GM21786 (cell line): Measurements from ENCODE around the gene HPGD.
"Not testable (repeated sequence)": the region's sequence is repeated elsewhere in the genome, so short reads cannot be mapped to it uniquely, and the experiment has no call there.

Source experiments
- ATAC-seq: cut with Tn5 transposase; IDR thresholded peaks from one replicate; pipeline ENCODE4 v1.9.1; 2021; ENCODE audit not compliant: unreplicated experiment

The HPGD gene

DNA sequence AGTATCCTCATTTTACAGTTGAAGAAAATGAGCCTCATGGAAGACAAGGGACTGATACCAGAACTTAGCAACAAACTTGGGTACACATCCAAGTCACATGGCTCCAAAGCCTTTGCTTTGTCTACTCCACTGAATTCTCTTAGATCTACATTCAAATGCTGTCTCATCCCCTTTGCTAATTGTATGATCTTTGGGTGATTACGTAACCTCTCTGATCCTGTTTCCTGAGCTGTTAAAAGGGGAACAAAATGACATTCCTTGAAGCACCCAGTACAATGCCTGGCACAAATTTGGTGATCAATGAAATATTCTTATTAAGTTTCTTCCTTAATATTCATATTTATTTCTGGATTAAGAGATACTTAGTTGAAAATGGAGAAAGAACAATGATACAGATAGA is 5.9 kb upstream of the HPGD start:
- no peak for ATAC-seq

DNA sequence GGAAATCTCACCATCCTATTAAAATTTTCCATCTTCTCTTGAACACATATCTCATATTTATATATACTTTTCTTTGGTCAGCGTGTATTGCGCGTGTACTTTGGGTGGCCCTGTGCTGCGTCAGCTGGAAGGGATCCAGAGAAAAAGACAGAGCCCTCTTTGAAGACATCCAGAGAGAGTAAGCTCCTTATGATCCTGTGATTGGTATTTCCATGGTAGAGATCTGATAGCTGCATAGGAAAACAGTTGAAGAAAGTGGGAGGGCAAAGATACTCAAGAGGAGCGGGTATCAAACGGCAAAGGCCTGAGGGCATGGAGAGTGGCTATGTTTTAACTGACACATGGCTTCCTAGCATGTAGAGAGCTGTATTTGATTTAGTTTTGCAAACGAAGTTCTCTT is 4.4 kb upstream of the HPGD start:
- no peak for ATAC-seq

DNA sequence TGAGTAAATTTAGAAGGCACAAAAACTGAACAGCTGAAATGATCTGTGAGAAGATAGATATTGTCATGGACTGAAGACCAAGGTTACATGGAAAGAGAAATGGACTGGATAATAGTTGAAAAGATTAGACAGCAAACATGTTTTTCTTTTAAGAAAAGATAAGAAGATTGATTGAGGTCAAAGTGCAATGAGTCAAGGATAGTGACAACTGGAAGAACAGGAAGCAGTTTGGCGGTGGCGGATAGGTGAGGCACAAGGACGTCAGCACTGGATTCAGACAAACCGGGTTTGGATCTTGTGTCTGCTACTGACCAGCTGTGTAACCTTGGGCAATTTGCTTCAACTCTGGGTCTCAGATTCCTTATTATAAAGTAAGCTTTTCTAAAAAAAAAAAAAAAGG is 2.0 kb upstream of the HPGD start:
- ATAC-seq = no peak

DNA sequence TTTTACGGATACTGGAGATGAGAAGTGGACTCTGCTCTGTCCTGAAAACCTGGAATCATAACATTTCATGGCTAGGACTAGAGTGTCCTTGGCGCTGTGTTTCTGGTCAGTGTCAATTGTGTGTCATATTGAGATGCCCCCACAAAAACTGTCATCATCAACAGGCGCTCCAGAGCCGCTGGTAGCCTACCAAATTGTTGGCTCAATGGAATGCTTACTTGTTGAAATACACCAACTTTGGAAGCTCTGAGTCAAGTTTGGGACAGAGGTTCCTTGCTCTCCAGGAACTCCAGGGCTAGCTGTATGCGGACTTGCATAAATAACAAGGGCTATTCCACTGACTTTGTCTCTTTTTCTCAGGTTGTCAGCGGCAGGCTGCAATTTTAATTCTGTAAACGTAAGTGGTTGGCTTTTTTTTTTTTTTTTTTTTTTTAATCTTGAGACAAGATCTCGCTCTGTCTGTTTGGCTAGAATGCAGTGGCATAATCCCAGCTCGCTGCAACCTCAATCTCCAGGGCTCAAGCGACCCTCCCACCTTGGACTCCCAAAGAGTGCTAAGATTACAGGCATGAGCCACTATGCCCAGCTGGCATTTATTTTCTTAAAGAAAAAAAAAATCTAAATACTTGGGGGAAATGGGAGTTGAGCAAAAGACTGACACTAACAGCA is 871 bp upstream of the HPGD start:
- no peak for ATAC-seq

DNA sequence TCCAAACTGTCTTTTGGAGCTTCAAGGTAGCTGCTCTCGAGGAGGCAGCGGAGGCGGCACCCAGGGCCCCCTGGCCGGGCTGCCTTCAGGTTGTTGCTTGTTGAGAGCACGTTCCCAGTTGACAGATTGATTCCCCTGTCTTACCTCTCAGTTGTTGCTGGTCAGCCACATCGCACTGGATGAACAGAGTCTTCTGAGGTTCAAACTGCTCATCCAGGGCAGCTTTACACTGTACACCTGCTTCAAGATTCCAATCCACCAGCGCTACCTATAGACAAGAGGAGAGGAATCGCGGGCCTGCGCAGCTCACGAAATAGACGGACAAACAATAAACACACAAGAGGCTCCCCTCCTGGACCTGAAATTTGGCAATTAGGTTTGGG is 497 bp downstream of the HPGD start:
- peak; percentile 17 for ATAC-seq

DNA sequence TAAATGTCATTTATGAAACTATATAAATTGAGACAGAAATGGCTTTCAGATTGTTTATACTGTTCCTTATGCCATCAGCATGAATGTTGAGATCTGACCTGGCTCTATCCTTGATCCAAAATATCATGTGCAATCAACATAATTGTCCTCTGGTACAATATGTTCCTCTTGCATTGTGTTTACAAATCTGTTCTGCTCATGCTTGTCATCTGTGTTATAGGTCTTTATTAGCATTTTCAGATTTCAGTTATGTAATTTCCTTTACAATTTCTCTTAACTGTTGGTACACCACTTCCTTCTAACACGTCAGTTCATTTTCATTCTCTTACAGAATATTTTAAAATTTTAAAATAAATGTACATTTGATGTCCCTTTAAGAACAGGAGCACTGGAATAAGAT is 1.6 kb downstream of the HPGD start:
- no peak for ATAC-seq

DNA sequence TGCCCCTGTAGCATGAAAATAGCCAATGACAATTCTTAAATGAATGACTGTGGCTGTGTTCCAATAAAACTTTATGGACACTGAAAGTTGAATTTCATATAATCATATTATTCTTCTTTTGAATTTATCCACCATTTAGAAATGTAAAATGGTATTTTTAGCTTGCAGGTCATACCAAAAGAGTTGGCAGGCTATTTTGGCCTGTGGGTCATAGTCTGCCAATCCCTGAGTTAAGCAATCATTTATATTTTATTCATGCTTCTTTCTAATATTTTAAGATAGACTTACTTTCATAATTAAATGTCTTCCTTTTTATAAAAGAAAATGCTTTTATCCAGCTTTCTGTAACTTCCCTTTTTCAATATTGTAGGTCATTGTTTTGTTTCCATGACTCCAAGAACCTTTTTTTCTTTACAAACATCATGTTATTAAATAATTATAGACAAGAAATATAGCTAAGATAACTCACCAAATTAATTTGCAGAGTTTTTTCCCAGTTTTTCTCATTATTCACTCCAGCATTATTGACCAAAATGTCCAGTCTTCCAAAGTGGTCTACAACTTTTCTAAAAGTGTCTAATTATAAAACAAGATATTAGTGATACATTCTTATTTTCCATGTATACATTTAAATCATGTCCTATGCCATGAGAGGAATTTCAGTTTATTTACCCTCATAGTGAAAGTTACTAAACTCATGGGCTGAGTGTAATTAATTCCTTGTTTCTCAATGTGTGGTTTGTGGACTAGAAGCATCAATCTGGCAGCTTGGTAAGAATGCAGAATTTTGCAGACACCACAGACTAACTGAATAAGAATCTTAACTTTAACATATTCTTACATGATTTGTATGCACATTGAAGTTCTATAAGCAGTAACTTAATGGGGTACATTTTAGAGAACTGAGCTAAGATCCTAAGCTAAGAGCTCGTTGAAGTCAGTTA is 4.5 kb downstream of the HPGD start:
- ATAC-seq = no peak

DNA sequence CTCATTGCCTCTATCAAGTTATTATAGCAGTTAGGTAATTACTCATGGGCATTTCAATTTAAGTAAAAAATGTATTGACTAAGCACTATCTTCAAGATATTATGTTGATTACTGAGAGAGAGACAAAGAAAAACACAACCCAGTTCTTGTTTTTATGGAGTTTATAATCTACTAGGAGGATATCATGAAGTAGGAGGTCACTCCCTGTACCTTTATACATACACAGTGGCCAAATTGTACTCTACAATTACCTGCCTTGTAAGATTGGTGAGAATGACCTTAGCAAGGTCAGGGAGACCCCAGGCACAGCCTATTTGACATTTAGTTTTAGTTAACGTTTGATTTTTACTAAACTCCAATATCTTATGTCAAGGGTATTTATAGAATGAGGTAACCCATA is 5.5 kb downstream of the HPGD start:
- no peak for ATAC-seq

DNA sequence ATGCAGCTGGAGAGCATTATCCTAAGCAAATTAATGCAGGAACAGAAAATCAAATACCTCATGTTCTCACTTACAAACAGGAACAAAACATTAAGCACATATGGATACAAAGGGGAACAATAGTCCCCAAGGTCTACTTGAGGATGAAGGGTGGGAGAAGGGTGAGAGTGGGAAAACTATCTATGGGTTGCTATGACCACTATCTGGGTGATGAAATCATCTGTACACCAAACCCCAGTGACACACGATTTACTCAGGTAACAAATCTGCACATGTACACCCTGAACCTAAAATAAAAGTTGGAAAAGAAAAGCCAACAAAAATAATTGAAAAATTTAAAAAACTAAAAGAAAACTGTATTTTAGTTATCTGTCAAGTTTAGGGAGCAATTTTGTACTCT is 5.9 kb downstream of the HPGD start:
- ATAC-seq = no peak

DNA sequence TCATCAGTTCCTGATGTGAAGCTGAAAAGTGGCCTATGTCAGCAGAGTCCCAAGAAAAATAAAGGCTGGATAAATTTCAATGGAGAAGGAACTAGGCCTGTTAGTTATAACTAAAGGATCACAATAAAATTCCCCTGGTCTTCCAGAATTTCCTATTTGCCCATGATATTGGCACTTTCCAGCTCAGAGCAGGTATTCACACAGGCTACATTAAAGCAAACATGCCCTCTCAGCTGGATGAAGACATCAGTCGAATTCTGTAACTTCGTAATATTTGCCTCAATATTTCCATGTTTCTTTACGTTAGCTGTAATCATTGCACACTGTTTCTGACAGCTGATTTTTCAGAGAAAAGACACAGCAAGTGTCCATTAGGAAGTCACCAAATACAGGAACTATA is 9.5 kb downstream of the HPGD start:
- ATAC-seq = no peak

DNA sequence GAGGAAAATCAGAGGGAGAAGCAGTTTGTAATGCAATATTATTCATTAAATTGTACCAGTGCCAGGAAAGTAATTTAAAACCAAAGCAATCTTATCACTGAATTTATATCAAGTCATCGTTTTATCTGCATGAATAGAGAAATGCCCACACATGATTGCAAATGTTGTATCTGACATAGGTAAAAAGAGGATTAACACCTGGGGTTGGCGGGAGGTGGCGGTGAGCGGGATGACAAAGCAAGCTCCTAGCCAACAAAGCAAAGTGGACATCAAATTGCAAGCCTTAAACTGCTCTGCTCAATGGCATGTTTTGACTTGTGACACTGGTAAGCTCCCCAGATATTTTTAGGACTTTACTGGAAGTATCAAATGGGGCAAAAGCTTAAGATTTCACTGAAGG is 16.4 kb downstream of the HPGD start:
- no peak for ATAC-seq

DNA sequence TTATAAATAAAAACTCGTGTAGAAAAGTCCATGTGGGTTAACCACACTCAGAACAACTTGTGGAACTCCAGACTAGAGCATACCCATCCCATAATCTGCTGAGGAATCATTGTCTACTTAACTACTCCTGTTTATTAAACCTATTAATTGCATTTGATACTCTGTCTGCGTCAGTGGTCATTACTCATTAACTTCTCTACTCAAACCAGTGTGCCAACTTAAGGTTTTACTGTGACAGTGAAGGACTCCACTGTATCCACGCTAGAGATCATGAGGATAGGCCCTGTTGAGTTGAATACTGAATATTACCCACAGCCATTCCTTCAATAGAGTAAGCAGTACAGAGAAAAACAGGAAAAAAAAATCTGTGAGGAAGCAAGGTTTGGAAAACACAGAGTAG is 17.3 kb downstream of the HPGD start:
- no peak for ATAC-seq

DNA sequence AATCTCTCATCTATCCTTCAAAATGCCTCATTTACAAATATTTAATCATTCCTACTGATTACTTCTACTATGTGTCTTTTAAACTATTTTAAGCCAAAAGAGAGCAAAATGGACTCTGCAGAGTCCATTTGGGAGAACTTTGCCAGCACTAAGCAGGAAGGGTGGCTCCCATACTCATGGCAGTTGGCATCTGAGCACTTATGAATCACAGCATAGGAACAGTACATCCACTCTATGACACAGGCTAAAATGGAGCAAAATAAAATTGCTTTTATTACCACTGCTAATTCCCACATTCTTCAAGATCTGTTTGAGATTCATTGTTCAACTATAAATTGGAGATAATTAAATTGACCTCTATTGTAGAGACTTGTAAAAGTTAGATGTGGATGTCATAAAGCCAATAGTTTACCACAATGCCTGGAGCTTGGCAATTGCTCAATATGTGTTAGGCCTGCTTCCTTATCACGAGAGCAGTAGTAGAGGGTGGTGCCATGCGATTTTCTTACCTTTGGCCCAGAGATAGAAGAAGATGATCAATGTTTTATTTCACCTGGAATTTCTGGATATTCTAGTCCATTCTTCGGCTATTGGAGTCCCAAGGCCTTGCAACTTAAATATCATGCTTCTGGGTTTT is 19.1 kb downstream of the HPGD start:
- no peak for ATAC-seq

DNA sequence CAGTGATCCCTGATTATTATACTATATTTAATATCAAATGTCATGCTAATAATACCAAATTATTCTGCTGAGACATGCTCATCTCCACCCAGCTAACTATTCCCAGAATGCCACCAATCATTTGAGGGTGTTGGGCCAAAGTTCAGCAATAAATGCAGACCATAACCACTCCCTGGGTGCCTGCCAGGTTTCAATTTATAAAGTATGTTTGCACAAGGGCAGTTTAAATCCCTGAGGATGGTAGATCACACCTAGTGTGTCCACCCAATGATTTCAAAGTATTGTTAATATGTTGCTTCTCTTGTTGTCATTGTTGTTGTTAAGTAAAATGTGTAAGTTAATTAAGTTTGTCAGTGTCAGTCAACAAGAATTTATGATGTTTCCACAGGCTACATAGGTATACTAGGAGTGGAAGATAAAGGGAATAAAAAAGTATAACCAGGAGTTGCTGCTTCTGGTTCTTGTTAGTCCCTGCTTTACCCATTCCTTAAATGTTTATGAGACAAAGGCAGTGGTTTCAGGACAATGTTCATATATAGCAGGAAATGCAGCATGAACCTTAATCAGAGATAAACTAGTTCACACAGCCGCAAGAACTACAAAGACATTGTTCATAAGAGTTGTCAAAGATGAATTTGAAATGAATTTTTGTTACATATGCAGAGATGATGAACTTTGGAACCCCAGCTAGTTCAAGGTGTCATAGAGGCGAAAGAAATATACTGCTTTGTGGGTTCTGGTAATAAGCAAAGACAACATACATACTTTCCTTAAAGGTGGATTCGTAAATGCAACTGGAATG is 25.5 kb downstream of the HPGD start:
- no peak for ATAC-seq

DNA sequence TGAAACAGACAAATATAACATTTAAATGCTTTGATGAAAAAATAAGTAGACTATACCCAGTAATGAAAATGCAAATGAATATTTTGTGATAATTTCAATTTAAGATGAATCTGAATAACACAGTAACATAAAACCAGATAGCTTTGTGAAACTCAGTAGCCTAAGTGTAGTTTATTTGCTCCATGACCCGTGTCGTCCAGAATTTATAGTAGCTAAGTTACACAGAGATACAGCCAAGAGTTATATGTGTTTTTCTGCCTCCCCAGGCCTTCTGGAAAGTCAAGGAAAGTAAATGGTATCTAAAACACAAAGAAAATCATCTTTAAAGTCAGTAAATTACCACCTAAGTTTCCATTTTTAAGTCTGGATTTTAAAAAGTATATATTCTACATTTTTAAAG is 26.7 kb downstream of the HPGD start:
- no peak for ATAC-seq

DNA sequence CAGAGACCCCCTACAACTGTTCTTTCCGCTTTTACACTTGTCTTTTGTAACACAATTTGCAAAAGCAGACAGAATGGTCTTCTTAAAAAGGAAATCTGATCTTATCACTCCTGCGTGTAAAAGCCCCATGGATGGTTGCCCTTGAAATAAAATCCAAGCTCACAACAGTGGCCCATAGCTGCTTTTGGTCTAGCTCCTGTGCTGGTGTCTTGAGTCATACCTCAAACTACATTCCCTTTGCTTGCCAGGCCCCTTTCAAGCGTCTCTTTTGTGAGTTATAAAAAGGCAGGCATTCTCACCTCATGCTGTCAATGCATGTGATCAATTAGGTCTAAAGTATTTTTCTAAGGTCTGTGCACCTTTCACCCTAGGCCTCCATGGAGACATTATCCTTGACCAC is 27.6 kb downstream of the HPGD start:
- ATAC-seq = no peak

DNA sequence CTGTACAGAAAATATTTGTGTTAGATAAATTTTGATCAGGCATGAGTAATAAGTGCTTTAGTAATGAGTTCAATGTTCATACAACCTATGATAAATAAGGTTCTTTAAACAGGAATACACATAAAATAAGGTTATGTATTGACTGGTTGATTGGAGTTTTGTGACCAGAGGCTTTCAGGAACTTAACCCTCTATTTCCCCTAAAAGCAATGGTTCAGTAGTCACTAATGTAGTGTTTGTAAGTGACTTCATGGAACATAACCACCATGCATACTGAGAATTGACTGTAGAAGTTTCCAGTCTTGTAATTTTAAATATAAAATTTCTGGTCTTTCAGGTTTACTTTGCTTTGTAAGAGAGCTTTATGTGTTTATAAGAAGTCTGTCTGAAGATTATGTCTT is 28.1 kb downstream of the HPGD start:
- no peak for ATAC-seq

DNA sequence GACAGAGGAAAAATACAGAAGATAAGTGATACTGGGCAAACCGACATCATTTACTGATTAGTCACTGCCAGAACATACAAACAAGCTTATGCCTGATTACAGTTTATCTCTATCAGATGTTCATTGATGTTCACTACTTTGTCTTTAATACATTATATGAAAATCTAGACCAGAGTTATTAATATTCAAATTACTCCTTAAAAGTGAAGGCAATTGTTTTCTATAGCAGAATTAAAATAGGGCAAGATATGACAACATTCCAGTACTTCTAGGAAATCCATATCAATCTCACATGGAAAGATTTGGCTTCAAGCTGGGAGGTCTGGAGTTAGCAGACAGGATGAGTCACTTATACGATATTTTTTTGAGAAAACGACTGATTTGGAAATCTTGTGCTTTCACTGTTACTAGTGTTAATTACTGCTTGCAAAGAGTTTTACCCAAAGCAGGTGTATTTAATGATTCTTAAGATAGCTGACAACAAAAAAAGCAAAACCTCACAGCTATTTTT is 31.8 kb downstream of the HPGD start:
- ATAC-seq = no peak

DNA sequence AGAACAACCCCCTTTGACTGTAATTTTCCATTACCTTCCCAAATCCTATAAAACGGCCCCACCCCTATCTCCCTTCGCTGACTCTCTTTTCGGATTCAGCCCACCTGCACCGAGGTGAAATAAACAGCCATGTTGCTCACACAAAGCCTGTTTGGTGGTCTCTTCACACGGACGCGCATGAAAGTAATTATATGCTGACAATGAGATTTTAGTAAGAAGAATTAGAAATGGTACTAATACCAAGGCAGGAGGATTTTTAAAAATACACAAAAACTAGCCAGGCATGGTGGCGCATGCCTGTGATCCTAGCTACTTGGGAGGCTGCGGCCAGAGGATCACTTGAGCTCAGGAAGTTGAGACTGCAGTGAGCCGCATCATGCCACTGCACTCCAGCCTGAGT is 33.9 kb downstream of the HPGD start:
- ATAC-seq = not testable (repeated sequence)

DNA sequence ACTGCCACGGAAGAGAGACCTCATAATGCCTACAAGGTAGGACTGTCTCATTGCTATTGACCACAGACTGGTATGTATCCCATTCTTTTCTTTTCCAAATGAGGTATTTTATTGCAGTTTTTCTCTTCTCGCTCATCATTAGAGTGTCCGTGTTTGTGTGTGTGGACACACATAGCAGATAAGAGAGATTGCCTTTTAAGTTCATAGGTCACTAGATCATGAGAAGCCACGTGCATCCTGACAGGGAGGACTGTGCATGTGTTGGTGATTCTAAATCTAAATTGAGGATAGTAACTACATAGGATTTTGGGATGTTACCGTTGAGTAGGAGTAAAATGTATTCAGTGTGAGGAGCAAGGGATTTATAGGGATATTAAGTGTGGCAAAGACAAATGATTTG is 37.3 kb downstream of the HPGD start:
- no peak for ATAC-seq

DNA sequence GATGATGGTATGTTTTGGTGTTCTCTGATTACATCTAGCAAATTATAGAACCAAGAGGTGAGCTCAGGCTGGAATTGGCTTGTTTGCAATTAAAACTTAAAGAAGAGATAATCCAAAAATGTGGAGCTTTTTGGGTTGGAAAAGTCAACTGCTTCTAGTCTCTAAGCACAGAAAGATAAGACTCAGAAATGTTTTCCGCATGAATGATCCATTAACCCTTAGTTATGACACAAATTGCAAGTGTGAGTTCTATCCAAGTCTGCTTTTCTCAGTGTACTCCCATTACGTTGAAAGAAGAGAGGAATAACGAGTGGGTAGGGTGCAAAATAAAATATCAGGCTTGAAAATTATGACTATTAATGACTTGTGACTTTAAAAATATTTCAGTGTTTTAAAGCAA is 38.5 kb downstream of the HPGD start:
- no peak for ATAC-seq
